GM23338 (cell line): ENCODE measurements around the gene DPF1.

ENCODE experiments used
- CTCF ChIP-seq, 2 experiments: fragments of 200-600 bp in 1 of 2; sonication (generic) in 1 of 2; conservative IDR thresholded peaks; 2 replicates each; pipeline versions ENCODE4 v1.5.1 to v1.6.1; 2016 to 2017; ENCODE audit warnings: antibody characterized with exemption in 2 of 2, low read depth in 2 of 2, mild to moderate bottlenecking in 2 of 2, moderate library complexity in 1 of 2
- EZH2phosphoT487 ChIP-seq: fragments of 200-600 bp; sonication (generic); IDR thresholded peaks from one replicate; pipeline ENCODE4 v1.8.1; 2018; ENCODE audit warnings: antibody characterized with exemption; ENCODE audit not compliant: unreplicated experiment
- JUNB ChIP-seq: IDR thresholded peaks from one replicate; pipeline ENCODE4 v1.6.1; 2016; ENCODE audit warnings: antibody characterized with exemption; ENCODE audit not compliant: unreplicated experiment
- POLR2AphosphoS5 ChIP-seq: IDR thresholded peaks from 2 replicates; pipeline ENCODE4 v1.6.1; 2016; ENCODE audit warnings: antibody characterized with exemption, low read depth
- REST ChIP-seq: IDR thresholded peaks from one replicate; pipeline ENCODE4 v1.6.1; 2018; ENCODE audit warnings: antibody characterized with exemption; ENCODE audit not compliant: unreplicated experiment

GRCh38 chr19:38206928-38207327 lies 17.1 kb downstream of the DPF1 start:
- no peak for TF ChIP-seq CTCF (conservative IDR thresholded peaks at IDR 0.05; ENCODE audit: low read depth in 2 of 2)
- TF ChIP-seq REST, result no peak
- no peak for TF ChIP-seq EZH2phosphoT487
- no peak for TF ChIP-seq POLR2AphosphoS5
- TF ChIP-seq JUNB, result no peak
